HepG2 (cell line): ENCODE data around the gene ITPR1.

ENCODE experiments used
- BATF2 ChIP-seq: sonication (generic); formaldehyde crosslinking; IDR thresholded peaks from 2 replicates; pipeline ENCODE4 v1.8.0; 2022; ENCODE audit warnings: mild to moderate bottlenecking, missing genetic modification reagents, moderate library complexity
- JDP2 ChIP-seq: sonication (generic); formaldehyde crosslinking; IDR thresholded peaks from 2 replicates; pipeline ENCODE4 v1.8.1; 2022; ENCODE audit warnings: missing genetic modification reagents, borderline replicate concordance
- KLF16 ChIP-seq, 2 experiments: sonication (generic) in 1 of 2; formaldehyde crosslinking in 1 of 2; IDR thresholded peaks; 2 replicates each; pipeline versions ENCODE4 v1.6.1 to v1.8.0; 2016 to 2023; ENCODE audit warnings: missing genetic modification reagents in 2 of 2, missing compliant biosample characterization in 1 of 2
- MBNL3 ChIP-seq: fragments of 250-450 bp; sonication (Bioruptor Pico); conservative IDR thresholded peaks from 2 replicates; pipeline ENCODE4 v1.8.0; 2022; ENCODE audit warnings: mild to moderate bottlenecking, inconsistent platforms
- SNRNP70 ChIP-seq: fragments of 200-400 bp; formaldehyde crosslinking; IDR thresholded peaks from 2 replicates; pipeline ENCODE4 v1.6.1; 2017; ENCODE audit warnings: mild to moderate bottlenecking, low read depth, low read length, moderate library complexity

GRCh38 chr3:4894891-4895530 lies 401.9 kb downstream of the ITPR1 start:
- no peak for TF ChIP-seq KLF16 (CRISPR knock-in tag; IDR thresholded peaks at IDR 0.05)
- TF ChIP-seq MBNL3 (CRISPR knock-in tag) = no peak
- TF ChIP-seq JDP2 (CRISPR knock-in tag) = no peak
- TF ChIP-seq SNRNP70 = no peak
- no peak for TF ChIP-seq BATF2 (CRISPR knock-in tag)
